Keratinocyte (primary cell): ENCODE data around the gene TMBIM6.

Experiments used
- EZH2 ChIP-seq: IDR thresholded peaks from one replicate; pipeline ENCODE4 v1.6.1; 2012; ENCODE audit warnings: inconsistent platforms, mild to moderate bottlenecking, low read length, moderate library complexity
- TF ChIP-seq, protein P1 (sequence below), 3 experiments: IDR thresholded peaks in 1 of 3; conservative IDR thresholded peaks in 1 of 3; optimal IDR thresholded peaks in 1 of 3; 2 replicates in 2 of 3; 3 replicates in 1 of 3; pipeline versions ENCODE3 to v1.5.1; 2011; ENCODE audit warnings: low read length in 3 of 3, mild to moderate bottlenecking in 3 of 3, moderate library complexity in 2 of 3, control low read depth in 1 of 3, inconsistent platforms in 1 of 3; ENCODE audit not compliant: insufficient read depth in 2 of 3; ENCODE audit errors: extremely low read depth in 1 of 3

DNA sequence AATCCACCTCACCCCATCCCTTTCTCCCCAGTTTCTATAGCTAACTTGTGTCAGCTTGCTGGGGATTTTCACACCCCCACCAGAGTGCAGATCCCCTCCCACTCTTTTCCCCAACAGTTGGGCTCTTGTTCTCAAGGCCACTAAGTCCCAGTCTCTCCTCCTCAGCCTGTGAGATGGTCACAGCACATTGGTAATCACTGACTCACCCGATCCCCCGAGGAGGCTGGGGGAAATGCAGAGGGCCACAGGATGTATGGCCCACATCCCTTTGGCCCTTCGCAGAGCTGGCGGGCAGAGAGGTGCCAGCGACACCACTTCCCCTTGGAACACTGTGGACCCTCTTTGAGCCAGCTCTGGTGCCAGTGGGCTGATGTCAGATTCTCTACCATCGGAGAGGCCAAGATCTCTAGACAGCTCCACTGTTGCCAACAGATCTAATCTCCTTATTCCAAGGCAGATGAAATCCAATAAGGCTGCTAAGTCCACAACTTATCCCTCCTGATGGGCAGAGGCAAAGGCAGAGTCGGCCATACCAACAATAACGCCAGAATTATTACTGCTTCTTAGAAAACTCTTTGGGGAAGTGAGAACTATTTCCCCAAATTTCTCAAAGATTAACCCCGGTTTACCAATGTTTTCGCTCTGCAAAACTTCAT, 35.8 kb upstream of the TMBIM6 start:
- TF ChIP-seq, protein P1, sequence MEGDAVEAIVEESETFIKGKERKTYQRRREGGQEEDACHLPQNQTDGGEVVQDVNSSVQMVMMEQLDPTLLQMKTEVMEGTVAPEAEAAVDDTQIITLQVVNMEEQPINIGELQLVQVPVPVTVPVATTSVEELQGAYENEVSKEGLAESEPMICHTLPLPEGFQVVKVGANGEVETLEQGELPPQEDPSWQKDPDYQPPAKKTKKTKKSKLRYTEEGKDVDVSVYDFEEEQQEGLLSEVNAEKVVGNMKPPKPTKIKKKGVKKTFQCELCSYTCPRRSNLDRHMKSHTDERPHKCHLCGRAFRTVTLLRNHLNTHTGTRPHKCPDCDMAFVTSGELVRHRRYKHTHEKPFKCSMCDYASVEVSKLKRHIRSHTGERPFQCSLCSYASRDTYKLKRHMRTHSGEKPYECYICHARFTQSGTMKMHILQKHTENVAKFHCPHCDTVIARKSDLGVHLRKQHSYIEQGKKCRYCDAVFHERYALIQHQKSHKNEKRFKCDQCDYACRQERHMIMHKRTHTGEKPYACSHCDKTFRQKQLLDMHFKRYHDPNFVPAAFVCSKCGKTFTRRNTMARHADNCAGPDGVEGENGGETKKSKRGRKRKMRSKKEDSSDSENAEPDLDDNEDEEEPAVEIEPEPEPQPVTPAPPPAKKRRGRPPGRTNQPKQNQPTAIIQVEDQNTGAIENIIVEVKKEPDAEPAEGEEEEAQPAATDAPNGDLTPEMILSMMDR (optimal IDR thresholded peaks at IDR 0.05 in 1 of 3, IDR thresholded peaks at IDR 0.05 in 1 of 3, conservative IDR thresholded peaks at IDR 0.05 in 1 of 3; ENCODE audit: extremely low read depth in 1 of 3, insufficient read depth in 2 of 3, low read length in 3 of 3): no peak
- TF ChIP-seq EZH2: no peak
